ENCODE results near the gene RPLP1. TPM values are rescaled to one million over a fixed set of nuclear protein-coding genes. Genes with fewer than 3 reads are reported as not detected.

Gene RPLP1
- total RNA-seq, 3 donors from 2014 or later: 1,139 to 1,221 (median 1,218) TPM

DNA sequence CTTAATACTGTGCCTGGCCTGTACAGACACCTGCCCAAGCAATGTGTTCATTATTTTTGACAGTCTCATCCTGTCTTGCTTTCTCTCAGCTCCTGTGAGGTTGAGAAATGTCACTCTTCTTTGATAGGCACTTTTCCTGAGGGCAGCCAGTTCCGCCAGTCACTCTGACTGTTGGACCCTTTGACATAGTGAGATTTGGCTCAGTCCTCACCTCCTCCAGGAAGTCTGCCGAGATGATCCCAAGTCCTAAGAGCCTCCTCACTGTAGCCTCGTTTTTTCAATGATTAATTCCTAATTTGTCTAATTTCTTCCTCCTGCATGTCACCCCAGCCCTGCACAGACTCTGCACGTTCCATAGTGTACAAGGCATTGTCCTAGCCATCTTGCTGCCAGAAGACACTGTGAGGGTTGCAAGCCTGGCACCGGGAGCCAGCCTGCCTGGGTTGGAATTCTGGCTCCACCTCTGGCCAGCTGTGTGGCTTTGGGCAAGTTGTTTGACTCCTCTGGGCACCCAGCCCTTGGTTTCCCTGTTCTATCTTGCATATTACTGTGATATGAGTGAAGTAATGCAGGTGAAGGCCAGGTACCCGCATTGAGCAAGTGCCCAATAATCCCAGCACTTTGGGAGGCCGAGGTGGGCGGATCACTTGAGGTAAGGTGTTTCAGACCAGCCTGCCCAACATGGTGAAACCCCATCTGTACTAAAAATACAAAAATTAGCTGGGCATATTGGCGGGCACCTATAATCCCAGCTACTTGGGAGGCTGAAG lies 24.3 kb downstream of the RPLP1 start:
- no peaks in the 10 kb centered on the region for H3K4me1 ChIP-seq (ENCODE audit: low read depth)
- intact Hi-C loops (cut with DNase I, micrococcal nuclease): loop anchor here in 1 of 2 donors (10.0 kb wide), 1 partner anchor 1008 kb away; no protein-coding TSS in a partner anchor
- ATAC-seq (no peak), DNase-seq (no peak)
- no peaks in the 10 kb centered on the region for H3K9me3 ChIP-seq
- TF ChIP-seq, protein P1, sequence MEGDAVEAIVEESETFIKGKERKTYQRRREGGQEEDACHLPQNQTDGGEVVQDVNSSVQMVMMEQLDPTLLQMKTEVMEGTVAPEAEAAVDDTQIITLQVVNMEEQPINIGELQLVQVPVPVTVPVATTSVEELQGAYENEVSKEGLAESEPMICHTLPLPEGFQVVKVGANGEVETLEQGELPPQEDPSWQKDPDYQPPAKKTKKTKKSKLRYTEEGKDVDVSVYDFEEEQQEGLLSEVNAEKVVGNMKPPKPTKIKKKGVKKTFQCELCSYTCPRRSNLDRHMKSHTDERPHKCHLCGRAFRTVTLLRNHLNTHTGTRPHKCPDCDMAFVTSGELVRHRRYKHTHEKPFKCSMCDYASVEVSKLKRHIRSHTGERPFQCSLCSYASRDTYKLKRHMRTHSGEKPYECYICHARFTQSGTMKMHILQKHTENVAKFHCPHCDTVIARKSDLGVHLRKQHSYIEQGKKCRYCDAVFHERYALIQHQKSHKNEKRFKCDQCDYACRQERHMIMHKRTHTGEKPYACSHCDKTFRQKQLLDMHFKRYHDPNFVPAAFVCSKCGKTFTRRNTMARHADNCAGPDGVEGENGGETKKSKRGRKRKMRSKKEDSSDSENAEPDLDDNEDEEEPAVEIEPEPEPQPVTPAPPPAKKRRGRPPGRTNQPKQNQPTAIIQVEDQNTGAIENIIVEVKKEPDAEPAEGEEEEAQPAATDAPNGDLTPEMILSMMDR (IDR thresholded peaks at IDR 0.05): no peak
- no peak overlapping the region for H3K4me3 ChIP-seq
- no peaks in the 10 kb centered on the region for H3K36me3 ChIP-seq (ENCODE audit: low read depth)

DNA sequence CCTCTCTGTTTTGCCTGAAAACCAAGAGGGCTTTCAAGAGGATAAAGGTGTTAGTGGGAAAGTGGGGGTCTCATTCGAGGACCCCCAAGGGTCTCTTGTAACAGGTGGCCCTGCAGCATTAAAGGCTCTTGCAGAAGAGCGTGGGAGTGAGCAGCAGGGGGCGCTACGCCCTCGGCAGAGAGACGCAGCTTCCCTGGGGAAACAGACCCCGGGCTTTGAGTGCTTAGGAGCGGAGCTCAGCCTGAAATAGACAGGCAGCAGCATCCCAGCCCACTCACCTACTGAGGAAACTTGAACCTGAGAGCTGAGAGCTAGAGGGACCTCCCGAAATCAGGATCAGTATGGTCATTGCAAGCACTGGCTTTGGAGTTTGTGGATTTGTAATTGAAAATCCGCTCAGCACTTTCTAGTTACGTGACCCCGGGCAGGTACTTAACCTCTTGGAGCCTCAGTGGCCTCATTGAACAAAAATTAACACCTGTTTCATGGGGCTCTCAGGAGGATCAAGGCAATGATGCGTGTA lies 25.7 kb downstream of the RPLP1 start:
- H3K4me3 ChIP-seq: no peak overlapping the region
- ATAC-seq: peak; percentile 51
- no peaks in the 10 kb centered on the region for H3K36me3 ChIP-seq (ENCODE audit: low read depth)
- H3K4me1 ChIP-seq (ENCODE audit: low read depth): no peaks in the 10 kb centered on the region
- H3K9me3 ChIP-seq: no peaks in the 10 kb centered on the region
- intact Hi-C loops (cut with DNase I, micrococcal nuclease): loop anchor here in 1 of 2 donors (10.0 kb wide), 1 partner anchor 1006 kb away; no protein-coding TSS in a partner anchor
- peak in 1 of 3 donors; percentile 61 for DNase-seq
- TF ChIP-seq, protein P1 (IDR thresholded peaks at IDR 0.05): peak; percentile 64

DNA sequence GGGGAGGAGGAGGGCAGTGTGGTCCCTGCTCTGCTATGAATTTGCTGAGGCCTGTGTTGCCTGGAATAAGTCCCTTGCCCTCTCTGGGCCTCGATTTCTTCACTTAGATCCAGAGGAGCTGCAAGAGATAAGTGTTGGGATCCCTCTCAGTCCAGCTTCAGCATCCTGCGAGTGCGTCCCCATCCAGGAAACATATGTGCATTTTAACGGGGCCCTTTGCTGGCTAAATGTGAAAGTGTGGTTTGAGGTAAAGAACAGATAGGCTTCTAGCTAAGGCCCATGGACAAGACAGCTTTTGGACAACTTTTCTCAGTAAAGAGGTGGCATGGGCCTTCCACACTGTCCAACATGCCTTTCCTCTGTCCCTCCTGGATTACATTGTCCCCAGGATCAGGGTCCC lies 26.5 kb downstream of the RPLP1 start:
- no peak overlapping the region for H3K4me3 ChIP-seq
- TF ChIP-seq, protein P1 (IDR thresholded peaks at IDR 0.05): no peak
- no peaks in the 10 kb centered on the region for H3K4me1 ChIP-seq (ENCODE audit: low read depth)
- intact Hi-C loops (cut with DNase I, micrococcal nuclease): loop anchor here in 1 of 2 donors (10.0 kb wide), 1 partner anchor 1006 kb away; no protein-coding TSS in a partner anchor
- no peak for ATAC-seq
- no peaks in the 10 kb centered on the region for H3K36me3 ChIP-seq (ENCODE audit: low read depth)
- DNase-seq: no peak
- no peaks in the 10 kb centered on the region for H3K9me3 ChIP-seq

DNA sequence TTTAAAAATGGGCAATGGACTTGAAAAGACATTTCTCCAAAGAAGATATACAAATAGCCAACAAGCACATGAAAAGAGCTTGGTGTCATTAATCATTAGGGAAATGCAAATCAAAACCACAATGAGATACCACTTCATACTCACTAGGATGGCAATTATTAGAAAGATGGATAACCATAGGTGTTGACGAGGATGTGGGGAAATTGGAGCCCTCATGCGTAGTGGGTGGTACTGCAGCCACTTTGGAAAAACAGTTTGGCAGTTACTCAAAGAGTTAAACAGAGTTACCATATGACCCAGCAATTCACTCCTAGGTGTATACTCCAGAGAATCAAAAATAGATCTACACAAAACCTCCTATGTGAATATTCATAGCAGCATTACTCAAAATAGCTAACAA lies 27.4 kb downstream of the RPLP1 start:
- intact Hi-C loops (cut with DNase I, micrococcal nuclease): loop anchor here (10.0 kb wide), 1 partner anchor 1005 kb away; no protein-coding TSS in a partner anchor

DNA sequence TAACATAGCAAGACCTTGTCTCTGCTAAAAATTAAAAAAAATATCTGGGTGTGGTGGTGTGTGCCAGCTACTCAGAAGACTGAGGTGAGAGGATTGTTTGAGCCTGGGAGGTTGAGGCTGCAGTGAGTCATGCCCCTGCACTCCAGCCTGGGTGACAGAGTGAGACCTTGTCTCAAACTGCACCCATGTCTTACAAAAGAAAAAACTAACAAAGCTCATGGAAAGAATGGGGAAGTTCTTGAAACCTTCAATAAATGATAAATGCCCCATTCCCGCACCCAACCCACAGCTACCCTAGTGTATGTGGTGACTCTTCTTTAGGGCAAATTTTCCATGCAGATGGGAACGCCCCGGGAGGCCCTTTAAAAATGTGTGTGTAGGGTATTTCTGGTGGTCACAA lies 28.3 kb downstream of the RPLP1 start:
- H3K4me3 ChIP-seq: no peak overlapping the region
- no peak for ATAC-seq
- H3K36me3 ChIP-seq (ENCODE audit: low read depth): no peaks in the 10 kb centered on the region
- intact Hi-C loops (cut with DNase I, micrococcal nuclease): loop anchor here in 1 of 2 donors (10.0 kb wide), 1 partner anchor 1004 kb away; no protein-coding TSS in a partner anchor
- no peak for DNase-seq
- TF ChIP-seq, protein P1 (IDR thresholded peaks at IDR 0.05): no peak
- no peaks in the 10 kb centered on the region for H3K4me1 ChIP-seq (ENCODE audit: low read depth)
- no peaks in the 10 kb centered on the region for H3K9me3 ChIP-seq

More for the DNA sequence above, 27.4 kb downstream of the RPLP1 start:
- Histone ChIP-seq H3K4me1 (ENCODE audit: low read depth) (no peaks in the 10 kb centered on the region), H3K36me3 (ENCODE audit: low read depth) (no peaks in the 10 kb centered on the region), H3K4me3 (no peak overlapping the region), H3K9me3 (no peaks in the 10 kb centered on the region)
- TF ChIP-seq, protein P1 (IDR thresholded peaks at IDR 0.05): no peak
- ATAC-seq (no peak), DNase-seq (no peak)
